Stomach smooth muscle (tissue), 2 donors: ENCODE results near the gene LDHAL6B.
"Not testable (repeated sequence)": the region's sequence is repeated elsewhere in the genome, so short reads cannot be mapped to it uniquely, and the experiment has no call there.

ENCODE experiments used
- H3K27ac ChIP-seq: one replicate; pipeline ENCODE4 v1.7.0; 2013; ENCODE audit warnings: mild to moderate bottlenecking, low read length, inconsistent platforms
- H3K27me3 ChIP-seq, 2 donors: one replicate each; pipeline ENCODE4 v1.7.0; 2013; ENCODE audit warnings: low read length in 2 of 2; ENCODE audit not compliant: insufficient read depth in 2 of 2, control insufficient read depth in 1 of 2
- H3K36me3 ChIP-seq, 2 donors: one replicate each; pipeline ENCODE4 v1.7.0; 2013; ENCODE audit warnings: low read length in 2 of 2; ENCODE audit not compliant: control insufficient read depth in 2 of 2, insufficient read depth in 2 of 2
- H3K4me1 ChIP-seq: one replicate; pipeline ENCODE4 v1.7.0; 2013; ENCODE audit warnings: low read length; ENCODE audit not compliant: control insufficient read depth, insufficient read depth
- H3K4me3 ChIP-seq, 2 donors: one replicate each; pipeline ENCODE4 v1.7.0; 2013; ENCODE audit warnings: low read length in 2 of 2
- H3K9ac ChIP-seq, 2 donors: one replicate each; pipeline ENCODE4 v1.7.0; 2013; ENCODE audit warnings: low read length in 2 of 2, mild to moderate bottlenecking in 1 of 2
- H3K9me3 ChIP-seq, 2 donors: one replicate each; pipeline ENCODE4 v1.7.0; 2013; ENCODE audit warnings: low read length in 2 of 2; ENCODE audit not compliant: control insufficient read depth in 2 of 2
- donor health status: healthy.
- donor health status: Pancreatic carcinoma.

LDHAL6B gene

DNA sequence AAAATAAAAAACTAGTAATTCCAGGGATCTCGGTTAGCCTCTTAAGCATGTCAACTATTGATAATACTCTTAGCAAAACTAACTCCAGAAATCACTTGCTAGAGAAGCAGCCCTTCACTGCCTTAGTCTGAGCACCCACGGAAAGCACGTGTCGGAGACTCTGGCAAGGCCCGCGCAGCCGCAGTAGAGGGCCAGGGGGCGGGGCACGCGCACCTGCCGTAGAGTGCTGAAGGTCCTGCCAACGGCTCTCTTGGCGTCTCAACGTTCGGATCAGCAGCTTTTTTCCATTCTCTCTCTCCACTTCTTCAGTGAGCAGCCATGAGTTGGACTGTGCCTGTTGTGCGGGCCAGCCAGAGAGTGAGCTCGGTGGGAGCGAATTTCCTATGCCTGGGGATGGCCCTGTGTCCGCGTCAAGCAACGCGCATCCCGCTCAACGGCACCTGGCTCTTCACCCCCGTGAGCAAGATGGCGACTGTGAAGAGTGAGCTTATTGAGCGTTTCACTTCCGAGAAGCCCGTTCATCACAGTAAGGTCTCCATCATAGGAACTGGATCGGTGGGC is at the start of gene LDHAL6B:
Gene LDHAL6B (plus strand): TSS at position 221 of the 561 bp plus-strand sequence. CDS start 98 bp downstream, at position 319.
- Histone ChIP-seq H3K9me3 (no peaks in the 10 kb centered on the region), H3K9ac (no peak within 1 kb of the TSS), H3K27ac (no peak within 1 kb of the TSS), H3K27me3 (no peaks in the 10 kb centered on the region), H3K4me1 (no peaks in the 10 kb centered on the region), H3K36me3 (peaks cover 19 to 46% of the 10 kb centered on the region in 2 donors), H3K4me3 (no peak within 1 kb of the TSS)

DNA sequence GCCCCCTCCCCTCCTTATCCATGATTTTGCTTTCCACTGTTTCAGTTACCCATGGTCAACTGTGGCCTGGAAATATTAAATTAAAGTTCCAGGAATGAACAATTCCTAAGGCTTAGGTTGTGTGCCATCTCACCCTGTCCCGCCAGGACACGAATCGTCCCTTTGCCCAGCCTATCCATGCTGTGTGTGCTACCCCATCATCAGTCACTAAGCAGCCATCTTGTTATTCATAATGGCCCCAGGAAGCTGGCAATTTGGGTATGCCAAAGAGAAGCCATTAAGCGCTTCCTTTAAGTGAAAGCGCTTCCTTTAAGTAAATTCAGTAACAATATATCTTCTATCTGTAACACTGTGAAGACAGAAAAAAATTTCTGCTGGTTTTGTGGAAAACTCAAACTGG is 49.2 kb upstream of the LDHAL6B start:
- H3K27me3 ChIP-seq, result no peaks in the 10 kb centered on the region
- no peaks in the 10 kb centered on the region for H3K9me3 ChIP-seq
- H3K36me3 ChIP-seq, result peaks cover 41 to 46% of the 10 kb centered on the region in 2 donors
- H3K4me1 ChIP-seq, result peaks cover 2% of the 10 kb centered on the region
- H3K9ac ChIP-seq, result no peak overlapping the region
- H3K27ac ChIP-seq, result no peak overlapping the region
- no peak overlapping the region for H3K4me3 ChIP-seq

DNA sequence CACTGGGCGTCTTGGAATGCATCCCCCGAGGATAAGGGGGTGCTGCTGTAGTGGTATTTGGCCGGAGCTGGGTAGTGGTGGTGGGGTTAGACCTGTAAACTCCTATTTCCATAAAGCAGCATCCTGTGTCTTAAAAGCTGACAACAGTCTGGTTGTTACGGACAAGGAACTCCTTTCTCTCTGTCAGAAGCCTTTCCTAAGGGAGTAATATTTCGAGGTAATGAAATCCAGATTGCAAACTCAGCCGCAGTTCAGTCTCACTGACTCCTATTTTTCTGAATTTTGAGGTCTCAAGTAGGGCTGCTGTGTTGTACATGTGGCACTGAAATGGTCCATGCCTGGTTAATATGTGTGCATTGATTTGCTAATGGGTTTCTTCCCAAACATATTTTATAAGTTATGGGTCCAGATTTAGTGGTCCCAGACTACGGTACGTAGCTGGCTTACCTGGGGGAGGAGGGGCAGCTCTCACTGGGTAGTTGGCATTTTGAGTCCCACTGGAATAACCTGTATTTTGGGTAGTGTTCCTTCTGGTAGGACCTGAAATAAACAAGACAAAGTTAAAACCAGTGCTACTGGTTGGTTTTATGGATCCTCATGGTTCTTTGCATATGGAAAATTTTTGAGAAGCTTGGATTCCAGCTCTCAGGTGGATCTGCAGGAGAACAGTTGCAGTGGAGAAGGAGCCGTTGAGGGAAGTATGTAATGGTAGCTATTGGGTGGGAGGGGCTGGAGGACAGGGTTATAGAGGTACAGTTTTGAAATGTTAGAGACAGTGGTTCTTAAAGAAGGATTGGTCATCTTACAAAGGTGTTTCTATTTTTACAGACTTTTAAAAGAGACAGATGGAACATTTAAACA is 48.6 kb upstream of the LDHAL6B start:
- Histone ChIP-seq H3K27ac (no peak overlapping the region), H3K9ac (no peak overlapping the region), H3K36me3 (peaks cover 34 to 40% of the 10 kb centered on the region in 2 donors), H3K27me3 (no peaks in the 10 kb centered on the region), H3K9me3 (no peaks in the 10 kb centered on the region), H3K4me1 (peaks cover 2% of the 10 kb centered on the region), H3K4me3 (no peak overlapping the region)

DNA sequence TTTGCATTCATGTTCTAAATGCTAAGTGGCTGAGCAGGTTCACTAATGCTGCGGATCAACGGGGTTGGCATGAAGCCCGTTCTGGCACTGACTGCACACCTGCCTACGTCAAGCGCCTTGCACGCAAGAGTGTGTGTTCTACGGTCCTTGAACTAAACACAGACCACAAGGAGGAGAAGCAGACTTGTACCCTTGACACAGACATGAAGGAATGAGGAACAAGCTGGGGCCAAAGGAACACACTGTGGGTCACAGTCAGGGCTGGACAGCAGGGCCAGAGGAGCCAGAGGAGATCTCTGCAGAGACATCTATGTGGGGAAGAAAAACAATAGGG is 48.0 kb upstream of the LDHAL6B start:
- Histone ChIP-seq H3K27ac (no peak overlapping the region), H3K9me3 (no peaks in the 10 kb centered on the region), H3K4me3 (no peak overlapping the region), H3K9ac (no peak overlapping the region), H3K4me1 (peaks cover 2% of the 10 kb centered on the region), H3K36me3 (peaks cover 30 to 34% of the 10 kb centered on the region in 2 donors), H3K27me3 (no peaks in the 10 kb centered on the region)

DNA sequence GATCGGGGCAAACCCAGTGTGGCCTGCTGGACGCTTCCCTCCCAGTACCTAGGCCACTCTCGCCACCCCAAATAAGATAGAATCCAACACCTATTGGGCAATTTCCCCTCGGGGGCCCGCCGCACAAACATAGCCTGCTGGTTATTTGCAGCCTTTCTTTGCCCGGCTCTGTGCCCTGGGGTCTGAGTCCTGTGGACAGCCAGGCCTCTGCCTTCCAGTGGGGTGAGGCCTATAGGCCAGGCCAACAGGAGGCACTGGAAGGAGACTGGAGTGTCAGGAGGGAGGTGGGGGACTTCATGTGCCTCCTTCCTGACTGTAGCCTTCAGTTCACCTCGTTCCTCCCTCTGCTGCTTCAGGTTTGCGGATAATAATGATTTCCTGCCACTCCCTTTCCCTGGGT is 47.4 kb upstream of the LDHAL6B start:
- Histone ChIP-seq H3K4me1 (peaks cover 2% of the 10 kb centered on the region), H3K4me3 (no peak overlapping the region), H3K9ac (no peak overlapping the region), H3K36me3 (peaks cover 26 to 31% of the 10 kb centered on the region in 2 donors), H3K27ac (no peak overlapping the region), H3K9me3 (no peaks in the 10 kb centered on the region), H3K27me3 (no peaks in the 10 kb centered on the region)

GRCh38 chr15:59160880-59161593 is 45.6 kb upstream of the LDHAL6B start:
- H3K4me1 ChIP-seq, result peaks cover 2% of the 10 kb centered on the region

DNA sequence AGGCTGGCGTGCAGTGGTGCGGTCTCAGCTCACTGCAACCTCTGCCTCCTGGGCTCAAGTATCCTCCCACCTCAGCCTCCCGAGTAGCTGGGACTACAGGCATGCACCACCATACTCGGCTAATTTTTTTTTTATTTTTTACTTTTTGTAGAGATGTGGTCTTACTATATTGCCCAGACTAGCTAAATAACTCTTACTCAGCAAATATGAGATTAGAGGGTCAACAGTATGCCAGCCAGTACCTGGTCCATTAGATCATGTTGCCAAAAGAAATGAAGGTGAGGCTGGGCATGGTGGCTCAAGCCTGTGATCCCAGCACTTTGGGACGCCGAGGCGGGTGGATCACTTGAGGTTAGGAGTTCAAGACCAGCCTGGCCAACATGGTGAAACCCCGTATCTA is 44.6 kb upstream of the LDHAL6B start:
- H3K27ac ChIP-seq, H3K4me3 ChIP-seq, H3K4me1 ChIP-seq, H3K9ac ChIP-seq, H3K27me3 ChIP-seq, H3K9me3 ChIP-seq: not testable (repeated sequence)
- peaks cover 26 to 28% of the 10 kb centered on the region in 2 donors for H3K36me3 ChIP-seq

More at GRCh38 chr15:59160880-59161593, 45.6 kb upstream of the LDHAL6B start:
- H3K36me3 ChIP-seq, result peaks cover 26 to 29% of the 10 kb centered on the region in 2 donors
- no peak overlapping the region for H3K9ac ChIP-seq
- no peaks in the 10 kb centered on the region for H3K27me3 ChIP-seq
- no peak overlapping the region for H3K4me3 ChIP-seq
- no peaks in the 10 kb centered on the region for H3K9me3 ChIP-seq
- H3K27ac ChIP-seq, result no peak overlapping the region

- Histone ChIP-seq H3K4me1 (peaks cover 11% of the 10 kb centered on the region), H3K27ac (no peak overlapping the region), H3K27me3 (no peaks in the 10 kb centered on the region), H3K4me3 (no peak overlapping the region), H3K9ac (no peak overlapping the region), H3K36me3 (peaks cover 8 to 16% of the 10 kb centered on the region in 2 donors), H3K9me3 (no peaks in the 10 kb centered on the region)
Observed at GRCh38 chr15:59165726-59166125, 40.9 kb upstream of the LDHAL6B start.

DNA sequence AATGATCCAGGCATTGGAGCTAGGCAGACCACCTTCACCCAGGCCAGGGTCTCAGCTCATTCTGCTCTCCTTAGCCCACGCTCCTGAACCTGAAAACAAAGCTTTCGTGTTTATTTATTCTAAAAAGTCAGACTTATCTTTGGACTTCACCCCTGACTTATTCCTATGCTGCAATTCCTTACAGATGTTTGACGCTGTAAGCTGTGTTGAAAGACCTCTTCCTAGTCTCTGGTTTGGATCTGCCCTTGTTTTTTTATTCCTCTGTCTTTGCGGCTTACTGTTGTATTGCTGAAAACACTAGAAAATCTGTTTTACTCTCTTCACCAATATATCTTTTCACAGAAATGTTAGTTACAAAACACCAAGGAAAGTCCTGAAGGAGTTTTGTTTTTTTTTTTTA is 40.5 kb upstream of the LDHAL6B start:
- Histone ChIP-seq H3K9me3 (no peaks in the 10 kb centered on the region), H3K4me3 (no peak overlapping the region), H3K36me3 (peaks cover 4 to 14% of the 10 kb centered on the region in 2 donors), H3K9ac (no peak overlapping the region), H3K27ac (no peak overlapping the region), H3K27me3 (no peaks in the 10 kb centered on the region), H3K4me1 (peaks cover 11% of the 10 kb centered on the region)

DNA sequence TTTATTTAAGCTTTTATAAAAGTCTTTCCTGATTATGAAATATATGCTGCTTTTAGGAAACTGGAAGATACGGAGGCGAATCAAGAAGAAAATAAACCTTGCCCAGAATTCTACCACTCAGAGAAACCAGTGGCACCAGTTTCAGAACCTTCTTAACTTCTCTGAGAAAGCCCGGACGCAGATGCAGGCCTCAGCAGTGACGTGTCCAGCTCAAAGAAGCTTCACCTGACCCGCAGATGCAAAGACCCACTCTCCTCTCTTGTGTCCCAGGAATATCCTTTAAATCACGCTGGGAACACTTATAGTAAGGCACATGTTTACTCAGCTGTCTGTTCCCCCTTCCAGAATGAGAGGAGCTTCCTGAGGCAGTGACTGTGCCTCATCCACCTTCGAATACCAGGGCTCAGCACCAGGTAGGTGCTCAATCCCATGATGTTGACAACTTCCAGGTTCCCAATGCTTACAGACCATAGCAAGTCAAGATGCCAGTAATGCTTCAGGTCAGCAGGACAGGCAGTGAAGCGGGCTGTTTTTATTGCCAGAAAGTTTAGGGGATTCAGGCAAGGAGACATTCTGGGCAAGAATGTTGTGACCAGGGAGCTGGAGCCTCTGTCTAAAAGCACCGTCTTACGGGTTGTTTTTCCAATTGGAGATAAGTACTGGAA is 39.9 kb upstream of the LDHAL6B start:
- Histone ChIP-seq H3K27ac (no peak overlapping the region), H3K4me3 (no peak overlapping the region), H3K27me3 (no peaks in the 10 kb centered on the region), H3K4me1 (peaks cover 11% of the 10 kb centered on the region), H3K9me3 (no peaks in the 10 kb centered on the region), H3K36me3 (peaks cover 0 to 15% of the 10 kb centered on the region in 2 donors), H3K9ac (no peak overlapping the region)
